ENCODE results near the gene GCNT1. TPM values are rescaled to one million over a fixed set of nuclear protein-coding genes. Genes with fewer than 3 reads are reported as not detected.

The GCNT1 gene
- polyA plus RNA-seq, 2 of the 4 experiments (the other 2 are of a cell fraction), result 1.0 to 2.2 TPM

- Histone ChIP-seq H3K4me2 (no peak overlapping the region), H3K4me3 (no peak overlapping the region), H3K9me3 (no peaks in the 10 kb centered on the region), H3K27ac (no peak overlapping the region), H3K4me1 (peaks cover 7% of the 10 kb centered on the region; the same call in 1 of the 3 replicates)
- FAIRE-seq, result no peak
- ChIA-PET POLR2A (no interaction called here), CTCF (interaction anchor here (1.0 kb wide), 1 partner anchor 33 kb away, joined by 3 read pairs; no protein-coding TSS in a partner anchor)
- no peak for ATAC-seq
- TF ChIP-seq HES2 (IDR thresholded peaks at IDR 0.05) (no peak), CHD4 (IDR thresholded peaks at IDR 0.05; ENCODE audit: borderline replicate concordance) (no peak), TP53 (CRISPR knock-in tag; IDR thresholded peaks at IDR 0.05) (no peak), FOSL2 (IDR thresholded peaks at IDR 0.05) (no peak), FOSL2 (CRISPR knock-in tag; IDR thresholded peaks at IDR 0.05) (no peak), ZC3H11A (IDR thresholded peaks at IDR 0.05) (no peak), JUN (IDR thresholded peaks at IDR 0.05) (no peak)
- 66% methylated on average over 4 of the region's 4 CpGs for WGBS (ENCODE audit: missing lambda C conversion rate)
- DNase-seq (ENCODE audit: low read depth in 1 of 2, low spot score in 1 of 2), result no peak
Observed at GRCh38 chr9:76414661-76415060, 44.3 kb upstream of the GCNT1 start.

- ChIA-PET CTCF (interaction anchor here (1.0 kb wide), 1 partner anchor 32 kb away, joined by 3 read pairs; no protein-coding TSS in a partner anchor), POLR2A (no interaction called here)
- TF ChIP-seq FOSL2 (IDR thresholded peaks at IDR 0.05) (no peak), FOSL2 (CRISPR knock-in tag; IDR thresholded peaks at IDR 0.05) (peak; percentile 35), TP53 (CRISPR knock-in tag; IDR thresholded peaks at IDR 0.05) (no peak)
- DNase-seq (ENCODE audit: low read depth in 1 of 2, low spot score in 1 of 2) (no peak), ATAC-seq (no peak), FAIRE-seq (no peak)
- Histone ChIP-seq H3K4me1 (peaks cover 7% of the 10 kb centered on the region; the same call in 1 of the 3 replicates), H3K4me2 (peak overlapping the region; percentile 19; the same call in 1 of the 3 replicates), H3K9me3 (no peaks in the 10 kb centered on the region), H3K27ac (no peak overlapping the region), H3K4me3 (no peak overlapping the region)
- 66% methylated on average over 2 of the region's 2 CpGs for WGBS (ENCODE audit: missing lambda C conversion rate)
Observed at GRCh38 chr9:76415154-76415553, 43.8 kb upstream of the GCNT1 start.

DNA sequence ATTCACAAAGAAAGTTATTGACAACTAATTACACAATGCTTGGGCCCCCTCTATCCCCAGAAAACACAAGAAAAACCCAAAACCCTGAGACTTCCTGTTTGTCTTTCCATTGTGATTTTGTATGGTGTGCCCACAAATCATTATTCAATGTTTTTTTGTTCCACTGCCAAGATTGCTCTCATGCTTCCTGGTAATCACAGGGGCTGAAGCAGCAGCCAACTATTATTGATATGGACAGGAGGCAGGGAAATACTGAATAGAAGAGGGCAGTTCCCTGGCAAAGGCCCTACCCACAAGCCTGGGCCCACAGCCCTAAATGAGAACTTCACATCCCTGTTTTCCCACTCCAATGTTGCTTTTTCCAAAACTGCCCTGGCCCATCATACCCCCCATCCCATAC lies 43.3 kb upstream of the GCNT1 start:
- Histone ChIP-seq H3K4me3 (no peak overlapping the region), H3K9me3 (no peaks in the 10 kb centered on the region), H3K27ac (no peak overlapping the region), H3K4me1 (peaks cover 7% of the 10 kb centered on the region; the same call in 1 of the 3 replicates), H3K4me2 (0 out of 3 replicates have a peak overlapping the region, but pooled peaks have one; percentile 19)
- no peak for ATAC-seq
- no peak for TF ChIP-seq GATA3 (IDR thresholded peaks at IDR 0.05; ENCODE audit: borderline replicate concordance)
- TF ChIP-seq EHF (CRISPR knock-in tag; IDR thresholded peaks at IDR 0.05), result no peak
- TF ChIP-seq, protein P1, sequence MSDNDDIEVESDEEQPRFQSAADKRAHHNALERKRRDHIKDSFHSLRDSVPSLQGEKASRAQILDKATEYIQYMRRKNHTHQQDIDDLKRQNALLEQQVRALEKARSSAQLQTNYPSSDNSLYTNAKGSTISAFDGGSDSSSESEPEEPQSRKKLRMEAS (IDR thresholded peaks at IDR 0.05), result no peak
- TF ChIP-seq, protein P2, sequence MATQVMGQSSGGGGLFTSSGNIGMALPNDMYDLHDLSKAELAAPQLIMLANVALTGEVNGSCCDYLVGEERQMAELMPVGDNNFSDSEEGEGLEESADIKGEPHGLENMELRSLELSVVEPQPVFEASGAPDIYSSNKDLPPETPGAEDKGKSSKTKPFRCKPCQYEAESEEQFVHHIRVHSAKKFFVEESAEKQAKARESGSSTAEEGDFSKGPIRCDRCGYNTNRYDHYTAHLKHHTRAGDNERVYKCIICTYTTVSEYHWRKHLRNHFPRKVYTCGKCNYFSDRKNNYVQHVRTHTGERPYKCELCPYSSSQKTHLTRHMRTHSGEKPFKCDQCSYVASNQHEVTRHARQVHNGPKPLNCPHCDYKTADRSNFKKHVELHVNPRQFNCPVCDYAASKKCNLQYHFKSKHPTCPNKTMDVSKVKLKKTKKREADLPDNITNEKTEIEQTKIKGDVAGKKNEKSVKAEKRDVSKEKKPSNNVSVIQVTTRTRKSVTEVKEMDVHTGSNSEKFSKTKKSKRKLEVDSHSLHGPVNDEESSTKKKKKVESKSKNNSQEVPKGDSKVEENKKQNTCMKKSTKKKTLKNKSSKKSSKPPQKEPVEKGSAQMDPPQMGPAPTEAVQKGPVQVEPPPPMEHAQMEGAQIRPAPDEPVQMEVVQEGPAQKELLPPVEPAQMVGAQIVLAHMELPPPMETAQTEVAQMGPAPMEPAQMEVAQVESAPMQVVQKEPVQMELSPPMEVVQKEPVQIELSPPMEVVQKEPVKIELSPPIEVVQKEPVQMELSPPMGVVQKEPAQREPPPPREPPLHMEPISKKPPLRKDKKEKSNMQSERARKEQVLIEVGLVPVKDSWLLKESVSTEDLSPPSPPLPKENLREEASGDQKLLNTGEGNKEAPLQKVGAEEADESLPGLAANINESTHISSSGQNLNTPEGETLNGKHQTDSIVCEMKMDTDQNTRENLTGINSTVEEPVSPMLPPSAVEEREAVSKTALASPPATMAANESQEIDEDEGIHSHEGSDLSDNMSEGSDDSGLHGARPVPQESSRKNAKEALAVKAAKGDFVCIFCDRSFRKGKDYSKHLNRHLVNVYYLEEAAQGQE (IDR thresholded peaks at IDR 0.05), result no peak
- TF ChIP-seq, protein P3, sequence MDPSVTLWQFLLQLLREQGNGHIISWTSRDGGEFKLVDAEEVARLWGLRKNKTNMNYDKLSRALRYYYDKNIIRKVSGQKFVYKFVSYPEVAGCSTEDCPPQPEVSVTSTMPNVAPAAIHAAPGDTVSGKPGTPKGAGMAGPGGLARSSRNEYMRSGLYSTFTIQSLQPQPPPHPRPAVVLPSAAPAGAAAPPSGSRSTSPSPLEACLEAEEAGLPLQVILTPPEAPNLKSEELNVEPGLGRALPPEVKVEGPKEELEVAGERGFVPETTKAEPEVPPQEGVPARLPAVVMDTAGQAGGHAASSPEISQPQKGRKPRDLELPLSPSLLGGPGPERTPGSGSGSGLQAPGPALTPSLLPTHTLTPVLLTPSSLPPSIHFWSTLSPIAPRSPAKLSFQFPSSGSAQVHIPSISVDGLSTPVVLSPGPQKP (IDR thresholded peaks at IDR 0.05; ENCODE audit: low read depth, low read length), result no peak
- no peak for TF ChIP-seq RARB (CRISPR knock-in tag; IDR thresholded peaks at IDR 0.05)
- TF ChIP-seq RAD21 (conservative IDR thresholded peaks at IDR 0.05 in 1 of 2, IDR thresholded peaks at IDR 0.05 in 1 of 2), result no peak
- no peak for TF ChIP-seq CEBPB (IDR thresholded peaks at IDR 0.05)
- TF ChIP-seq, protein P4, sequence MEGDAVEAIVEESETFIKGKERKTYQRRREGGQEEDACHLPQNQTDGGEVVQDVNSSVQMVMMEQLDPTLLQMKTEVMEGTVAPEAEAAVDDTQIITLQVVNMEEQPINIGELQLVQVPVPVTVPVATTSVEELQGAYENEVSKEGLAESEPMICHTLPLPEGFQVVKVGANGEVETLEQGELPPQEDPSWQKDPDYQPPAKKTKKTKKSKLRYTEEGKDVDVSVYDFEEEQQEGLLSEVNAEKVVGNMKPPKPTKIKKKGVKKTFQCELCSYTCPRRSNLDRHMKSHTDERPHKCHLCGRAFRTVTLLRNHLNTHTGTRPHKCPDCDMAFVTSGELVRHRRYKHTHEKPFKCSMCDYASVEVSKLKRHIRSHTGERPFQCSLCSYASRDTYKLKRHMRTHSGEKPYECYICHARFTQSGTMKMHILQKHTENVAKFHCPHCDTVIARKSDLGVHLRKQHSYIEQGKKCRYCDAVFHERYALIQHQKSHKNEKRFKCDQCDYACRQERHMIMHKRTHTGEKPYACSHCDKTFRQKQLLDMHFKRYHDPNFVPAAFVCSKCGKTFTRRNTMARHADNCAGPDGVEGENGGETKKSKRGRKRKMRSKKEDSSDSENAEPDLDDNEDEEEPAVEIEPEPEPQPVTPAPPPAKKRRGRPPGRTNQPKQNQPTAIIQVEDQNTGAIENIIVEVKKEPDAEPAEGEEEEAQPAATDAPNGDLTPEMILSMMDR (IDR thresholded peaks at IDR 0.05), result no peak
- TF ChIP-seq ESRRA (IDR thresholded peaks at IDR 0.05; ENCODE audit: borderline replicate concordance, low read length), result no peak
- CTCF ChIA-PET, result interaction anchor here (1.0 kb wide), 1 partner anchor 32 kb away, joined by 3 read pairs; no protein-coding TSS in a partner anchor
- POLR2A ChIA-PET, result no interaction called here
- DNase-seq (ENCODE audit: low read depth in 1 of 2, low spot score in 1 of 2), result no peak
- no peak for FAIRE-seq
